ENCODE measurements around the gene RFESD.

GRCh38 chr5:95624368-95624767 lies 22.2 kb upstream of the RFESD start:
- TF ChIP-seq SPI1 (IDR thresholded peaks at IDR 0.05; ENCODE audit: low read depth, low read length) (no peak), POLR2A (IDR thresholded peaks at IDR 0.05; ENCODE audit: low read depth, low read length) (no peak), POLR2AphosphoS5 (IDR thresholded peaks at IDR 0.05; ENCODE audit: low read depth, low read length) (no peak), TAF1 (IDR thresholded peaks at IDR 0.05; ENCODE audit: low read depth, low read length) (no peak), PAX5 (IDR thresholded peaks at IDR 0.05; ENCODE audit: insufficient read depth, low read length, severe bottlenecking) (no peak), POU2F2 (IDR thresholded peaks at IDR 0.05; ENCODE audit: low read depth, low read length) (no peak)
